Fibroblast of lung (primary cell): Measurements from ENCODE around the gene B4GALT2. TPM values are rescaled to one million over a fixed set of nuclear protein-coding genes. Genes with fewer than 3 reads are reported as not detected.

Experiments
- DNase-seq, 2 donors: peaks; one replicate each; pipeline versions ENCODE4 v3.0.0 to v3.0.0-alpha.2; 2010; ENCODE audit warnings: low read depth in 2 of 2
- H2AFZ ChIP-seq: 2 replicates; pipeline ENCODE4 v1.5.1; 2012; ENCODE audit warnings: low read length, control low read depth, inconsistent platforms
- H3K27ac ChIP-seq: 2 replicates; pipeline ENCODE4 v1.5.1; 2011; ENCODE audit warnings: low read length, control low read depth; ENCODE audit not compliant: insufficient read depth
- H3K27me3 ChIP-seq: 2 replicates; pipeline ENCODE4 v1.5.1; 2011; ENCODE audit warnings: mild to moderate bottlenecking, low read length; ENCODE audit not compliant: control insufficient read depth, insufficient read depth
- H3K36me3 ChIP-seq: 2 replicates; pipeline ENCODE4 v1.5.1; 2011; ENCODE audit warnings: low read length; ENCODE audit not compliant: control insufficient read depth, insufficient read depth
- H3K4me1 ChIP-seq: 2 replicates; pipeline ENCODE4 v1.5.1; 2011; ENCODE audit warnings: low read length; ENCODE audit not compliant: control insufficient read depth, insufficient read depth; ENCODE audit errors: extremely low read depth
- H3K4me2 ChIP-seq: 2 replicates; pipeline ENCODE4 v1.5.1; 2011; ENCODE audit warnings: low read length, control low read depth; ENCODE audit not compliant: insufficient read depth; ENCODE audit errors: extremely low read depth
- H3K4me3 ChIP-seq, 4 experiments: fragments of 200-600 bp in 1 of 4; sonication (generic) in 1 of 4; replicated peaks in 1 of 4; 2 replicates each; pipeline ENCODE4 v1.5.1; 2011 to 2016; ENCODE audit warnings: low read length in 4 of 4, low read depth in 3 of 4, mild to moderate bottlenecking in 3 of 4, control low read depth in 2 of 4, inconsistent platforms in 1 of 4, mixed read lengths in 1 of 4; ENCODE audit not compliant: insufficient read depth in 1 of 4; ENCODE audit errors: control extremely low read depth in 1 of 4
- H3K79me2 ChIP-seq: 2 replicates; pipeline ENCODE4 v1.5.1; 2012; ENCODE audit warnings: mild to moderate bottlenecking, low read length, inconsistent platforms; ENCODE audit not compliant: control insufficient read depth, insufficient read depth
- H3K9ac ChIP-seq: 2 replicates; pipeline ENCODE4 v1.5.1; 2011; ENCODE audit warnings: mild to moderate bottlenecking, low read length, control low read depth; ENCODE audit not compliant: insufficient read depth
- H3K9me3 ChIP-seq: 2 replicates; pipeline ENCODE4 v1.5.1; 2012; ENCODE audit warnings: low read depth, low read length; ENCODE audit not compliant: control insufficient read depth, insufficient read depth
- H4K20me1 ChIP-seq: 2 replicates; pipeline ENCODE4 v1.5.1; 2011; ENCODE audit warnings: low read length; ENCODE audit not compliant: control insufficient read depth, insufficient read depth; ENCODE audit errors: extremely low read depth
- EZH2 ChIP-seq: IDR thresholded peaks from 2 replicates; pipeline ENCODE4 v1.5.1; 2012; ENCODE audit warnings: low read length, control low read depth, mild to moderate bottlenecking; ENCODE audit errors: missing control alignments
- polyA plus RNA-seq, 2 donors: library from polyadenylated mRNA; depleted of rRNA in 1 of 2; stranded (reverse) in 1 of 2; unstranded in 1 of 2; fragments of >200 nt; gene quantifications; 2 replicates each; pipeline ENCODE4 v1.2.1, GENCODE V29; 2011 to 2012; ENCODE audit warnings: missing spikeins in 1 of 2
- total RNA-seq: library from RNA; depleted of rRNA; stranded (reverse); fragments of >200 nt; gene quantifications from 2 replicates; pipeline ENCODE4 v1.2.1, GENCODE V29; 2014
- TF ChIP-seq, protein P1 (sequence below), 2 donors: IDR thresholded peaks in 1 of 2; conservative IDR thresholded peaks in 1 of 2; 1 replicate in 1 of 2; 2 replicates in 1 of 2; pipeline ENCODE4 v1.5.1; 2011 to 2012; ENCODE audit warnings: low read length in 2 of 2, control low read depth in 1 of 2, inconsistent platforms in 1 of 2, low read depth in 1 of 2, mild to moderate bottlenecking in 1 of 2

The B4GALT2 gene
- total and polyA plus RNA-seq, 2 donors (not counting 1 experiment from before 2014, with no cell fraction given): 40.6 to 55.0 TPM

DNA sequence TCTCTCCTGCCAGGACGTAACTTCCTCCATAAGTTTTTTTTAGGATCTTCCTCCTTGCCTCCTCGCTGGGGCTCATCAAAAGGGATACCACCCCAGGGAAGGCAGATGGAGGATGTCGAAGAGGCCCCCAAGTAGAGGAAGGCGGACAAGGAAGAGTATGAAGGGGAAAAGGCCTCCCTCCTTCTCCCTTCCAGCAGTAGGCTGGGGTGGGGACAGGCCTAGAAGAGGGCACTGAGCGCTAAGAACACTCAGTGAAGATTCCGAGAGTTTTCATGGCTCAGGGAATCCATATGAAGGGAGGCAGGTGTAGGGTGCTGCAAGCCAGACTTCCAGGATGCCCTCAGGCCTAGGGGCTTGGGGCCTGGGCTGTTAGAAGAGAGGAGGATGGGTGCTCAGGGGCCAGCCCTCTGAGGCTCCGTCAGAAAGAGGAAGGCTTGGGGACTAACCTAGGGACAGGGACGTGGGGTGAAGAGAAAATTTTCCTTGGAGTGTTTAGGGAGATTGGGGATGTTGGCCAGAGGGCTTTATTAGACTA, 54.1 kb downstream of the B4GALT2 start:
- Histone ChIP-seq H3K9ac (no peak overlapping the region), H3K27ac (no peak overlapping the region), H3K4me1 (peaks cover 19% of the 10 kb centered on the region), H3K9me3 (no peaks in the 10 kb centered on the region), H3K27me3 (no peaks in the 10 kb centered on the region), H3K4me3 (no peak overlapping the region), H4K20me1 (no peaks in the 10 kb centered on the region), H3K4me2 (no peak overlapping the region), H3K36me3 (no peaks in the 10 kb centered on the region), H3K79me2 (no peaks in the 10 kb centered on the region), H2AFZ (no peak overlapping the region)
- no peak for DNase-seq
- TF ChIP-seq EZH2: no peak
- TF ChIP-seq, protein P1, sequence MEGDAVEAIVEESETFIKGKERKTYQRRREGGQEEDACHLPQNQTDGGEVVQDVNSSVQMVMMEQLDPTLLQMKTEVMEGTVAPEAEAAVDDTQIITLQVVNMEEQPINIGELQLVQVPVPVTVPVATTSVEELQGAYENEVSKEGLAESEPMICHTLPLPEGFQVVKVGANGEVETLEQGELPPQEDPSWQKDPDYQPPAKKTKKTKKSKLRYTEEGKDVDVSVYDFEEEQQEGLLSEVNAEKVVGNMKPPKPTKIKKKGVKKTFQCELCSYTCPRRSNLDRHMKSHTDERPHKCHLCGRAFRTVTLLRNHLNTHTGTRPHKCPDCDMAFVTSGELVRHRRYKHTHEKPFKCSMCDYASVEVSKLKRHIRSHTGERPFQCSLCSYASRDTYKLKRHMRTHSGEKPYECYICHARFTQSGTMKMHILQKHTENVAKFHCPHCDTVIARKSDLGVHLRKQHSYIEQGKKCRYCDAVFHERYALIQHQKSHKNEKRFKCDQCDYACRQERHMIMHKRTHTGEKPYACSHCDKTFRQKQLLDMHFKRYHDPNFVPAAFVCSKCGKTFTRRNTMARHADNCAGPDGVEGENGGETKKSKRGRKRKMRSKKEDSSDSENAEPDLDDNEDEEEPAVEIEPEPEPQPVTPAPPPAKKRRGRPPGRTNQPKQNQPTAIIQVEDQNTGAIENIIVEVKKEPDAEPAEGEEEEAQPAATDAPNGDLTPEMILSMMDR (conservative IDR thresholded peaks at IDR 0.05 in 1 of 2, IDR thresholded peaks at IDR 0.05 in 1 of 2; ENCODE audit: low read depth in 1 of 2, low read length in 2 of 2): no peak

DNA sequence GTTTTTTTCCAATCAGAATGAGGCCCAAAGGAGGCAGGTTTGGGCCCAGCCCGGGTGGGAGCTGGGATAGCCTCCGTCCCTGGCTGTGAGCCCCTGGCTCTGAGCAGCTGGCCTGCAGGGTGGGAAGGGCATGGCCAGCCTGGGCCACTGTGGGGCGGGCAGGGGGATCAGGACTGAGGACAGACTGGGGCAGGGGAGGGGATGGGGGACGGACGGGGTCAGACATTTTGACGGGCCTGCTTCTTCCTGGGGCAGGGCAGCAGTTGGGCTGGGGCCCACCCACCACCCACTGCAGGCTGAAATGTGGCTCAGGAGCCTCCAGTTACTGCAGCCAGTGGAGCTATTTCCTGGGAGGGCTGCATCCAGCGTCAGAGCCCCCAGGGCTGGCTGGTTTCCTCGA, 54.7 kb downstream of the B4GALT2 start:
- Histone ChIP-seq H3K36me3 (no peaks in the 10 kb centered on the region), H3K79me2 (no peaks in the 10 kb centered on the region), H3K4me2 (no peak overlapping the region), H2AFZ (no peak overlapping the region), H4K20me1 (no peaks in the 10 kb centered on the region), H3K9ac (no peak overlapping the region), H3K9me3 (no peaks in the 10 kb centered on the region), H3K4me1 (peaks cover 19% of the 10 kb centered on the region), H3K27me3 (no peaks in the 10 kb centered on the region), H3K27ac (no peak overlapping the region), H3K4me3 (no peak overlapping the region)
- no peak for DNase-seq
- TF ChIP-seq EZH2: no peak
- TF ChIP-seq, protein P1 (conservative IDR thresholded peaks at IDR 0.05 in 1 of 2, IDR thresholded peaks at IDR 0.05 in 1 of 2; ENCODE audit: low read depth in 1 of 2, low read length in 2 of 2): no peak

DNA sequence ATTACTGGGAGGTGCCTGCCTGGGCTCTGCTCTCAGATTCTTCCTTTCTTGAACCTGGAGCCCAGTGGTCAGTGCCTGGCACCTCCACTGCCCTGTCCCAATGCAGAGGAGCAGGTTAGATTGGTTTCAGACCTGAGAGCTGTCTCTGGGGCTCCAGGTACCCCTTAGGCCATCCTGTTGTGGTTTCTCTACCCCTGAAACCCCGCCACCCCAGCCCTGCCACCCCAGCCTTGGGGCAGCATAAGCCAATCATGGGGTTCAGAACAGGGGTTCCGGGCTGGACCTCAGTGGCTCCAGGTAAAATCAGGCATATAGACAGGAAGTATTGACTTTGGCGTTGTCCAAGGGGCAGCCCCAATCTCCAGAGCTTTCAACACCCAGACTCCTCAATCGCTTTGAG, 55.4 kb downstream of the B4GALT2 start:
- Histone ChIP-seq H2AFZ (no peak overlapping the region), H3K36me3 (no peaks in the 10 kb centered on the region), H3K4me2 (no peak overlapping the region), H3K27me3 (no peaks in the 10 kb centered on the region), H3K79me2 (no peaks in the 10 kb centered on the region), H3K9me3 (no peaks in the 10 kb centered on the region), H3K4me3 (no peak overlapping the region), H4K20me1 (no peaks in the 10 kb centered on the region), H3K27ac (no peak overlapping the region), H3K9ac (no peak overlapping the region), H3K4me1 (peaks cover 18% of the 10 kb centered on the region)
- no peak for DNase-seq
- TF ChIP-seq EZH2: no peak
- TF ChIP-seq, protein P1 (conservative IDR thresholded peaks at IDR 0.05 in 1 of 2, IDR thresholded peaks at IDR 0.05 in 1 of 2; ENCODE audit: low read depth in 1 of 2, low read length in 2 of 2): no peak
